DND-41 (cell line): ENCODE results near the gene CHMP2B.

ENCODE experiments used
- ATAC-seq: fragments of 200-7000 bp; cut with Tn5 transposase; 3 replicates; pipeline ENCODE4 v1.9.1; 2021; ENCODE audit warnings: low read depth; ENCODE audit not compliant: insufficient read depth
- DNase-seq: peaks from one replicate; pipeline ENCODE4 v3.0.0-alpha.2; 2020
- H2AFZ ChIP-seq: 2 replicates; pipeline ENCODE4 v1.6.0; 2012; ENCODE audit warnings: low read depth, low read length
- H3K27ac ChIP-seq: 2 replicates; pipeline ENCODE4 v1.5.1; 2012; ENCODE audit warnings: low read length, inconsistent platforms
- H3K27me3 ChIP-seq: fragments of 200-600 bp; sonication (generic); 2 replicates; pipeline ENCODE4 v1.6.0; 2012; ENCODE audit warnings: low read length, mild to moderate bottlenecking, inconsistent platforms; ENCODE audit not compliant: insufficient read depth, poor library complexity
- H3K36me3 ChIP-seq: 2 replicates; pipeline ENCODE4 v1.5.1; 2012; ENCODE audit warnings: low read length, inconsistent platforms; ENCODE audit not compliant: insufficient read depth
- H3K4me1 ChIP-seq: 2 replicates; pipeline ENCODE4 v1.5.1; 2012; ENCODE audit warnings: mild to moderate bottlenecking, low read length; ENCODE audit not compliant: insufficient read depth
- H3K4me2 ChIP-seq: 2 replicates; pipeline ENCODE4 v1.6.0; 2012; ENCODE audit warnings: mild to moderate bottlenecking, moderate library complexity, low read length, inconsistent platforms; ENCODE audit not compliant: insufficient read depth
- H3K4me3 ChIP-seq, 2 experiments: fragments of 200-600 bp in 1 of 2; shearing (Covaris generic) in 1 of 2; 2 replicates each; pipeline ENCODE4 v1.5.1; 2012 to 2016; ENCODE audit warnings: inconsistent platforms in 2 of 2, low read length in 2 of 2, mild to moderate bottlenecking in 2 of 2, low read depth in 1 of 2, moderate library complexity in 1 of 2
- H3K79me2 ChIP-seq: 2 replicates; pipeline ENCODE4 v1.6.0; 2012; ENCODE audit warnings: low read length, inconsistent platforms; ENCODE audit not compliant: insufficient read depth
- H3K9ac ChIP-seq: 2 replicates; pipeline ENCODE4 v1.6.0; 2012; ENCODE audit warnings: low read depth, mild to moderate bottlenecking, inconsistent platforms, low read length, moderate library complexity
- H3K9me3 ChIP-seq: 2 replicates; pipeline ENCODE4 v1.5.1; 2012; ENCODE audit warnings: low read length, moderate library complexity, mild to moderate bottlenecking, inconsistent platforms; ENCODE audit not compliant: insufficient read depth, severe bottlenecking
- H4K20me1 ChIP-seq: 2 replicates; pipeline ENCODE4 v1.6.0; 2012; ENCODE audit warnings: low read length; ENCODE audit not compliant: insufficient read depth
- CTCF ChIP-seq: IDR thresholded peaks from 2 replicates; pipeline ENCODE4 v1.5.1; 2012; ENCODE audit warnings: borderline replicate concordance, low read length, moderate library complexity, mild to moderate bottlenecking; ENCODE audit not compliant: poor library complexity, severe bottlenecking; ENCODE audit errors: extremely low read depth
- EZH2 ChIP-seq: IDR thresholded peaks from 3 replicates; pipeline ENCODE4 v1.6.1; 2012; ENCODE audit warnings: borderline replicate concordance, low read depth, mild to moderate bottlenecking, moderate library complexity, low read length, inconsistent platforms; ENCODE audit not compliant: severe bottlenecking

CHMP2B gene

GRCh38 chr3:87206070-87206469 lies 21.0 kb upstream of the CHMP2B start:
- DNase-seq (no peak), ATAC-seq (no peak)
- Histone ChIP-seq H3K9ac (no peak overlapping the region), H3K4me3 (no peak overlapping the region), H4K20me1 (no peaks in the 10 kb centered on the region), H3K27ac (no peak overlapping the region), H3K4me2 (no peak overlapping the region), H3K9me3 (no peaks in the 10 kb centered on the region), H2AFZ (no peak overlapping the region), H3K27me3 (no peaks in the 10 kb centered on the region), H3K79me2 (no peaks in the 10 kb centered on the region), H3K4me1 (no peaks in the 10 kb centered on the region), H3K36me3 (no peaks in the 10 kb centered on the region)
- TF ChIP-seq EZH2 (no peak), CTCF (no peak)

GRCh38 chr3:87206635-87207034 lies 20.5 kb upstream of the CHMP2B start:
- H3K9ac ChIP-seq: no peak overlapping the region
- TF ChIP-seq EZH2: no peak
- no peak for TF ChIP-seq CTCF
- H3K4me1 ChIP-seq: no peaks in the 10 kb centered on the region
- no peaks in the 10 kb centered on the region for H3K79me2 ChIP-seq
- no peak for ATAC-seq
- H3K27me3 ChIP-seq: no peaks in the 10 kb centered on the region
- H4K20me1 ChIP-seq: no peaks in the 10 kb centered on the region
- DNase-seq: no peak
- no peak overlapping the region for H2AFZ ChIP-seq
- no peaks in the 10 kb centered on the region for H3K36me3 ChIP-seq
- H3K27ac ChIP-seq: no peak overlapping the region
- H3K4me2 ChIP-seq: no peak overlapping the region
- no peak overlapping the region for H3K4me3 ChIP-seq
- H3K9me3 ChIP-seq: no peaks in the 10 kb centered on the region

GRCh38 chr3:87207460-87207859 lies 19.6 kb upstream of the CHMP2B start:
- no peak for DNase-seq
- Histone ChIP-seq H3K9ac (no peak overlapping the region), H3K4me2 (no peak overlapping the region), H2AFZ (no peak overlapping the region), H3K27ac (no peak overlapping the region), H4K20me1 (no peaks in the 10 kb centered on the region), H3K4me3 (no peak overlapping the region), H3K9me3 (no peaks in the 10 kb centered on the region), H3K36me3 (no peaks in the 10 kb centered on the region), H3K4me1 (no peaks in the 10 kb centered on the region), H3K79me2 (no peaks in the 10 kb centered on the region), H3K27me3 (no peaks in the 10 kb centered on the region)
- ATAC-seq: no peak
- no peak for TF ChIP-seq CTCF
- no peak for TF ChIP-seq EZH2

- no peak for ATAC-seq
- H2AFZ ChIP-seq: no peak overlapping the region
- H3K27ac ChIP-seq: no peak overlapping the region
- no peak overlapping the region for H3K4me3 ChIP-seq
- H3K4me2 ChIP-seq: no peak overlapping the region
- DNase-seq: no peak
- TF ChIP-seq CTCF: no peak
- TF ChIP-seq EZH2: no peak
- H3K36me3 ChIP-seq: no peaks in the 10 kb centered on the region
- no peaks in the 10 kb centered on the region for H3K9me3 ChIP-seq
- H3K9ac ChIP-seq: no peak overlapping the region
- H4K20me1 ChIP-seq: no peaks in the 10 kb centered on the region
- H3K27me3 ChIP-seq: no peaks in the 10 kb centered on the region
- H3K79me2 ChIP-seq: no peaks in the 10 kb centered on the region
- H3K4me1 ChIP-seq: no peaks in the 10 kb centered on the region
Observed at GRCh38 chr3:87209111-87209510, 18.0 kb upstream of the CHMP2B start.
